Tibial nerve (tissue), 4 donors: Measurements from ENCODE around the gene FAM171A1. TPM values are rescaled to one million over a fixed set of nuclear protein-coding genes. Genes with fewer than 3 reads are reported as not detected.

Experiments used
- DNase-seq, 2 donors: peaks; one replicate each; pipeline ENCODE4 v3.0.0-alpha.2; 2019; ENCODE audit warnings: low spot score in 2 of 2
- H3K27ac ChIP-seq, 4 donors: fragments of 200-600 bp; sonication (generic) in 3 of 4; one replicate each; pipeline ENCODE4 v1.5.1; 2017 to 2019; ENCODE audit warnings: mild to moderate bottlenecking in 1 of 4
- H3K27me3 ChIP-seq, 2 donors: fragments of 200-600 bp; sonication (generic) in 1 of 2; one replicate each; pipeline versions ENCODE4 v1.5.1 to v1.6.0; 2017 to 2019
- H3K36me3 ChIP-seq, 3 donors: fragments of 200-600 bp; sonication (generic); one replicate each; pipeline ENCODE4 v1.5.1; 2018 to 2019
- H3K4me1 ChIP-seq, 4 donors: fragments of 200-600 bp; sonication (generic) in 3 of 4; one replicate each; pipeline ENCODE4 v1.5.1; 2017 to 2019
- H3K4me3 ChIP-seq, 4 donors: fragments of 200-600 bp; sonication (generic) in 3 of 4; one replicate each; pipeline ENCODE4 v1.5.1; 2017 to 2019; ENCODE audit warnings: mild to moderate bottlenecking in 1 of 4, moderate library complexity in 1 of 4
- H3K9me3 ChIP-seq, 4 donors: fragments of 200-600 bp; sonication (generic) in 3 of 4; one replicate each; pipeline ENCODE4 v1.5.1; 2017 to 2019
- EP300 ChIP-seq, 2 donors: sonication (generic); formaldehyde crosslinking; IDR thresholded peaks; one replicate each; pipeline ENCODE4 v1.6.1; 2017; ENCODE audit warnings: antibody characterized with exemption in 2 of 2, mild to moderate bottlenecking in 1 of 2
- POLR2A ChIP-seq, 2 donors: fragments of 450-650 bp; IDR thresholded peaks; one replicate each; pipeline ENCODE4 v1.6.1; 2017; ENCODE audit warnings: antibody characterized with exemption in 2 of 2, mild to moderate bottlenecking in 2 of 2, moderate library complexity in 2 of 2
- WGBS, 2 donors: methylation state at CpG; one replicate each; pipeline ENCODE4 v1.1.5; 2018; 5-methylcytosine and 5-hydroxymethylcytosine counted together
- total RNA-seq, 4 donors: library from RNA; depleted of rRNA; stranded (reverse); fragments of >200 nt; gene quantifications; one replicate each; pipeline ENCODE4 v1.1.0, GENCODE V29; 2016
- TF ChIP-seq, protein P1 (sequence below), 5 experiments: fragments of 200-600 bp in 3 of 5; fragments of 450-650 bp in 2 of 5; sonication (generic) in 3 of 5; IDR thresholded peaks; one replicate each; pipeline ENCODE4 v1.5.1; 2016 to 2019; ENCODE audit warnings: antibody characterized with exemption in 5 of 5, mild to moderate bottlenecking in 3 of 5, moderate library complexity in 2 of 5

FAM171A1 gene
- total RNA-seq, 4 donors from 2014 or later, result 15.3 to 31.2 (median 21.2) TPM

DNA sequence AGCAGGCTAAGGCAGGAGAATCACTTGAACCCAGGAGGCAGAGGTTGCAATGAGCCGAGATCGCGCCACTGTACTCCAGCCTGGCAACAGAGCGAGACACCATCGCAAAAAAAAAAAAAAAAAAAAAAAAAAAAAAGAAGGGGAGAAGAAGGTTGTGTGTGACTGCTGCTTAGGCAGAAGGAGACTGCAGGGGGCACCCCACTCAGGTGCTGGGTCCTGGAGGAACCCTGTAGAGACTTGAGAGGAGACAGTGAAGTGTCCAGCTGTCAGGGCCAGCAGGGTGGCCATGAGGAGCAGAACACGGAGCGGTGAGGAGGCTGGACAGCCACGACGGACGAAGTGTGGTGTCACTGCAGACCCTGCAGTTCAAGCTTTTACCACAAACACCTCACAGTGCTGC is 103.6 kb downstream of the FAM171A1 start:
- Histone ChIP-seq H3K27ac (no peak overlapping the region), H3K36me3 (peaks cover 0 to 28% (median 0%) of the 10 kb centered on the region in 3 donors), H3K4me1 (peaks cover 0 to 4% (median 0%) of the 10 kb centered on the region in 4 donors), H3K27me3 (no peaks in the 10 kb centered on the region), H3K4me3 (no peak overlapping the region), H3K9me3 (peaks cover 0 to 13% (median 0%) of the 10 kb centered on the region in 4 donors)
- 85 to 87% methylated on average over 10 of the region's 10 CpGs for WGBS, 2 donors
- TF ChIP-seq POLR2A (IDR thresholded peaks at IDR 0.05), result no peak
- TF ChIP-seq EP300 (IDR thresholded peaks at IDR 0.05), result no peak
- TF ChIP-seq, protein P1, sequence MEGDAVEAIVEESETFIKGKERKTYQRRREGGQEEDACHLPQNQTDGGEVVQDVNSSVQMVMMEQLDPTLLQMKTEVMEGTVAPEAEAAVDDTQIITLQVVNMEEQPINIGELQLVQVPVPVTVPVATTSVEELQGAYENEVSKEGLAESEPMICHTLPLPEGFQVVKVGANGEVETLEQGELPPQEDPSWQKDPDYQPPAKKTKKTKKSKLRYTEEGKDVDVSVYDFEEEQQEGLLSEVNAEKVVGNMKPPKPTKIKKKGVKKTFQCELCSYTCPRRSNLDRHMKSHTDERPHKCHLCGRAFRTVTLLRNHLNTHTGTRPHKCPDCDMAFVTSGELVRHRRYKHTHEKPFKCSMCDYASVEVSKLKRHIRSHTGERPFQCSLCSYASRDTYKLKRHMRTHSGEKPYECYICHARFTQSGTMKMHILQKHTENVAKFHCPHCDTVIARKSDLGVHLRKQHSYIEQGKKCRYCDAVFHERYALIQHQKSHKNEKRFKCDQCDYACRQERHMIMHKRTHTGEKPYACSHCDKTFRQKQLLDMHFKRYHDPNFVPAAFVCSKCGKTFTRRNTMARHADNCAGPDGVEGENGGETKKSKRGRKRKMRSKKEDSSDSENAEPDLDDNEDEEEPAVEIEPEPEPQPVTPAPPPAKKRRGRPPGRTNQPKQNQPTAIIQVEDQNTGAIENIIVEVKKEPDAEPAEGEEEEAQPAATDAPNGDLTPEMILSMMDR (IDR thresholded peaks at IDR 0.05), result no peak
- DNase-seq, result no peak

DNA sequence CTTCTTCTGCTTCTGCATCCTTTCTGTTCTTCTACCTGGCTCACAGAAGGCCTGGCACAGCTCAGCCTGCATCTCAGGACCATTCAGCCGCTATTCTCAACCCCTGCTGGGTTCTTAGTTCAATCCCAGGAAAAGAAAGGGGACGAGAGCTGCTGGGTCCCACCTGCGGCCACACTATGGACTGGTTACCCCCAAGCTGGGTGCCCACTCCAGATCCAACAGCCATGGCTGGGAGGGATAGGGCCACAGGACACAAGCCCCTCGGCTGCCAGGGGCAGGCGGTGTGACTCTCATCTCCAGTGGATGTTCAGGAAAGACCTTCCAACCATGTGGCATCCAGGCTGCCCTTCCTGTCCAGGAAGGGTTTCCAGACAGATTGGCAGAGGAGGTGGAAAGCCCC is 105.0 kb downstream of the FAM171A1 start:
- H3K27me3 ChIP-seq, result no peaks in the 10 kb centered on the region
- no peak overlapping the region for H3K4me3 ChIP-seq
- WGBS, 2 donors, result 97 to 100% methylated on average over 5 of the region's 5 CpGs
- peaks cover 0 to 13% (median 0%) of the 10 kb centered on the region in 4 donors for H3K9me3 ChIP-seq
- peaks cover 0 to 28% (median 0%) of the 10 kb centered on the region in 3 donors for H3K36me3 ChIP-seq
- no peak for DNase-seq
- TF ChIP-seq POLR2A (IDR thresholded peaks at IDR 0.05) (no peak), EP300 (IDR thresholded peaks at IDR 0.05) (no peak)
- TF ChIP-seq, protein P1 (IDR thresholded peaks at IDR 0.05), result no peak
- H3K27ac ChIP-seq, result no peak overlapping the region
- H3K4me1 ChIP-seq, result peaks cover 0 to 11% (median 0%) of the 10 kb centered on the region in 4 donors

DNA sequence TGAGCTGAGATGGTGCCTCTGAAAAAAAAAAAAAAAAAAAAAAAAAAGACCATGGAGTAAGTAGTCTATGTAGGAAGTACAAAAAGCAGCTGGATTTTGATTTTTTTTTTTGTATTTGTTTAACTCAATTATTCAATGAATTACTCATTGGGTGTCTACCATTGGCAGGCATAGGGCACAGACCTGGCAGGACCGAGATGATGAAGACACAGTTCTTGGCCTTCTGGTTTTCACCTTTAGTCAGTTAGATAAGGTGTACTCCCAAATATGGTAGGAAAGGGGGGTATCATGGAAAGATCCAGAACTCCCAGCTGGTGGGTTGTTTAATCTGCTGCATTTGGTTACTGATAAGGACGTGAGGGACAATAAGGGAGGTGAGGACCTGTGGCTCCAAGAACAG is 105.5 kb downstream of the FAM171A1 start:
- Histone ChIP-seq H3K27ac (no peak overlapping the region), H3K9me3 (peaks cover 0 to 13% (median 0%) of the 10 kb centered on the region in 4 donors), H3K27me3 (no peaks in the 10 kb centered on the region), H3K4me1 (peaks cover 0 to 11% (median 0%) of the 10 kb centered on the region in 4 donors), H3K36me3 (peaks cover 0 to 24% (median 0%) of the 10 kb centered on the region in 3 donors), H3K4me3 (no peak overlapping the region)
- WGBS, 2 donors, result 94 to 100% methylated on average over 2 of the region's 2 CpGs
- TF ChIP-seq EP300 (IDR thresholded peaks at IDR 0.05) (no peak), POLR2A (IDR thresholded peaks at IDR 0.05) (no peak)
- TF ChIP-seq, protein P1 (IDR thresholded peaks at IDR 0.05), result no peak
- DNase-seq, result no peak

DNA sequence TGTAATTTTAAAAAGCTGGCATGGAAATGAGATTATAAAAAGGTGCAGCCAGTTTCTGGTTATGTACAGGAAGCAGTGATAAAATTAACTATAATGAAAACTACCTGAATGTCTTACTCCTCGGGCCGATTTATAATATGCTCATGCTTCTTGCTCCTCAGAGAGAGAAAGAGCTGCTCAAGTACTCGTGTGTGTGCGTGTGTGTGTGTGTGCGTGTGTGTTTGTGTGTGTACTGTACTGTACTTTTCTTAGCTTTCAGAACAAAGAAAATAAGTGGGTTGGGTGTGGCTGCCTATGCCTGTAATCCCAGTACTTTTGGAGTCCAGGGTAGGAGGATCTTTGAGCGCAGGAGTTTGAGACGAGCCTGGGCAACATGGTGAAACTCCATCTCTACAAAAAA is 106.0 kb downstream of the FAM171A1 start:
- Histone ChIP-seq H3K9me3 (peaks cover 0 to 9% (median 0%) of the 10 kb centered on the region in 4 donors), H3K27me3 (no peaks in the 10 kb centered on the region), H3K4me3 (no peak overlapping the region), H3K4me1 (peaks cover 0 to 11% (median 0%) of the 10 kb centered on the region in 4 donors), H3K36me3 (peaks cover 0 to 19% (median 0%) of the 10 kb centered on the region in 3 donors), H3K27ac (no peak overlapping the region)
- DNase-seq, result no peak
- 80% methylated on average over 7 of the region's 7 CpGs for WGBS, 2 donors
- no peak for TF ChIP-seq POLR2A (IDR thresholded peaks at IDR 0.05)
- TF ChIP-seq EP300 (IDR thresholded peaks at IDR 0.05), result no peak
- TF ChIP-seq, protein P1 (IDR thresholded peaks at IDR 0.05), result no peak

DNA sequence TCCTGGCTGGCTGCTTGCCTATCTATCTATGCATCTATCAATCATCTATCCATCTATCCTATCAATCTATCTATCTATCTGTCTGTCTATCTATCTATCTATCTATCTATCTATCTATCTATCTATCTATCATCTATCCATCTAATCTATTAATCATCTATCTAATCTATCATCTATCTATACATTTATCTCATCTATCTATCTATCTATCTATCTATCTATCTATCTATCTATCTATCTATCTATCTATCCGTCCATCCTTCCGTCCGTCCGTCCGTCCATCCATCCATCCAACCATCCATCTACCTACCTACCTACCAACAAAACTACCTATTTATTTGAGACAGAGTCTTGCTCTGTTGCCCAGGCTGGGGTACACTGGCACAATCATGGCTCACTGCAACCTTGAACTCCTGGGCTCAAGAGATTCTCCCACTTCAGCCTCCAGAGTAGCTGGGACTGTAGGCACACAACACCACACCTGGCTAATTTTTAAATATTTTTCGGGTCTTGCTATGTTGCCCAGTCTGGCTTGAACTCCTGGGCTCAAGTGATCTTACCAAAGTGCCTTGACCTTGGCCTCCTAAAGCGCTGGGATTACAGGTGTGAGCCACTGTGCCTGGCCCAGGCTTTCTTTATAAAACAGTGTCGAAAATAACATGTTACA is 107.3 kb downstream of the FAM171A1 start:
- 94 to 98% methylated on average over 8 of the region's 8 CpGs for WGBS, 2 donors
- peaks cover 0 to 6% (median 0%) of the 10 kb centered on the region in 3 donors for H3K36me3 ChIP-seq
- H3K4me1 ChIP-seq, result peaks cover 0 to 11% (median 0%) of the 10 kb centered on the region in 4 donors
- no peak overlapping the region for H3K4me3 ChIP-seq
- H3K9me3 ChIP-seq, result no peaks in the 10 kb centered on the region
- no peak for DNase-seq
- no peaks in the 10 kb centered on the region for H3K27me3 ChIP-seq
- H3K27ac ChIP-seq, result no peak overlapping the region
- TF ChIP-seq POLR2A (IDR thresholded peaks at IDR 0.05) (no peak), EP300 (IDR thresholded peaks at IDR 0.05) (no peak)
- TF ChIP-seq, protein P1 (IDR thresholded peaks at IDR 0.05), result no peak
